GM23338 (cell line): ENCODE measurements around the gene CDH4. TPM values are rescaled to one million over a fixed set of nuclear protein-coding genes. Genes with fewer than 3 reads are reported as not detected.

Experiments used
- ATAC-seq: fragments of 200-7000 bp; cut with Tn5 transposase; 3 replicates; pipeline ENCODE4 v1.9.1; 2020
- DNase-seq: peaks from one replicate; pipeline ENCODE4 v3.0.0-alpha.2; 2015; ENCODE audit warnings: low spot score
- H2AFZ ChIP-seq: fragments of 200-600 bp; sonication (generic); 2 replicates; pipeline ENCODE4 v1.8.0; 2016; ENCODE audit warnings: antibody characterized with exemption, mild to moderate bottlenecking, moderate library complexity
- H3F3A ChIP-seq: fragments of 200-600 bp; sonication (generic); replicated peaks from 2 replicates; pipeline ENCODE4 v1.8.0; 2017; ENCODE audit warnings: antibody characterized with exemption, mixed run types, low read depth
- H3K27ac ChIP-seq: fragments of 200-600 bp; sonication (generic); 2 replicates; pipeline ENCODE4 v1.6.1; 2016; ENCODE audit warnings: low read depth
- H3K27me3 ChIP-seq: fragments of 200-600 bp; sonication (generic); 2 replicates; pipeline ENCODE4 v1.8.0; 2016; ENCODE audit warnings: mild to moderate bottlenecking, mixed run types, moderate library complexity; ENCODE audit not compliant: insufficient read depth
- H3K36me3 ChIP-seq: fragments of 200-600 bp; sonication (generic); 2 replicates; pipeline ENCODE4 v1.8.0; 2016; ENCODE audit warnings: mild to moderate bottlenecking; ENCODE audit not compliant: insufficient read depth
- H3K4me1 ChIP-seq: fragments of 200-600 bp; sonication (generic); 2 replicates; pipeline ENCODE4 v1.8.0; 2016; ENCODE audit warnings: mild to moderate bottlenecking, moderate library complexity; ENCODE audit not compliant: insufficient read depth
- H3K4me2 ChIP-seq: fragments of 200-600 bp; sonication (generic); 2 replicates; pipeline ENCODE4 v1.7.1; 2017; ENCODE audit warnings: mixed run types
- H3K4me3 ChIP-seq: fragments of 200-600 bp; sonication (generic); 2 replicates; pipeline ENCODE4 v1.6.1; 2016; ENCODE audit warnings: mixed run types
- H3K79me2 ChIP-seq: fragments of 200-600 bp; sonication (generic); replicated peaks from 2 replicates; pipeline ENCODE4 v1.8.0; 2017; ENCODE audit warnings: mild to moderate bottlenecking; ENCODE audit not compliant: insufficient read depth
- H3K9me2 ChIP-seq: fragments of 200-600 bp; sonication (generic); 2 replicates; pipeline ENCODE4 v1.8.0; 2017; ENCODE audit not compliant: insufficient read depth
- H4K20me1 ChIP-seq: fragments of 200-600 bp; sonication (generic); replicated peaks from 2 replicates; pipeline ENCODE4 v1.8.0; 2017; ENCODE audit warnings: mild to moderate bottlenecking; ENCODE audit not compliant: insufficient read depth
- H3K27ac Mint-ChIP-seq: 2 replicates; pipeline ENCODE4 v1.8.0; 2020; ENCODE audit warnings: inconsistent platforms, mild to moderate bottlenecking, moderate library complexity, mixed read lengths
- H3K27me3 Mint-ChIP-seq: 3 replicates; pipeline ENCODE4 v1.8.0; 2022; ENCODE audit warnings: low read depth, mild to moderate bottlenecking, moderate library complexity, mixed read lengths, inconsistent platforms; ENCODE audit not compliant: insufficient read depth, poor library complexity
- H3K36me3 Mint-ChIP-seq: 3 replicates; pipeline ENCODE4 v1.8.0; 2021; ENCODE audit warnings: low read depth, mild to moderate bottlenecking, inconsistent platforms, moderate library complexity, mixed read lengths
- H3K4me1 Mint-ChIP-seq: 3 replicates; pipeline ENCODE4 v1.8.0; 2020; ENCODE audit warnings: mild to moderate bottlenecking, inconsistent platforms, mixed read lengths
- H3K4me3 Mint-ChIP-seq: 3 replicates; pipeline ENCODE4 v1.8.0; 2021; ENCODE audit warnings: moderate library complexity, mild to moderate bottlenecking, inconsistent platforms, mixed read lengths
- H3K9me3 Mint-ChIP-seq: 3 replicates; pipeline ENCODE4 v1.8.0; 2020; ENCODE audit warnings: moderate library complexity, mild to moderate bottlenecking, inconsistent platforms, mixed read lengths
- CREB1 ChIP-seq: fragments of 250-450 bp; sonication (Bioruptor Pico); IDR thresholded peaks from 2 replicates; pipeline ENCODE4 v1.5.0; 2020; ENCODE audit warnings: low read depth, mild to moderate bottlenecking, moderate library complexity
- CTCF ChIP-seq, 2 experiments: fragments of 200-600 bp in 1 of 2; sonication (generic) in 1 of 2; conservative IDR thresholded peaks; 2 replicates each; pipeline versions ENCODE4 v1.5.1 to v1.6.1; 2016 to 2017; ENCODE audit warnings: antibody characterized with exemption in 2 of 2, low read depth in 2 of 2, mild to moderate bottlenecking in 2 of 2, moderate library complexity in 1 of 2
- ETS1 ChIP-seq: IDR thresholded peaks from 2 replicates; pipeline ENCODE4 v1.6.1; 2016; ENCODE audit warnings: antibody characterized with exemption
- EZH2 ChIP-seq: fragments of 200-600 bp; sonication (generic); IDR thresholded peaks from one replicate; pipeline ENCODE4 v1.8.0; 2017; ENCODE audit warnings: antibody characterized with exemption, mild to moderate bottlenecking, low read depth; ENCODE audit not compliant: unreplicated experiment
- EZH2phosphoT487 ChIP-seq: fragments of 200-600 bp; sonication (generic); IDR thresholded peaks from one replicate; pipeline ENCODE4 v1.8.1; 2018; ENCODE audit warnings: antibody characterized with exemption; ENCODE audit not compliant: unreplicated experiment
- JUNB ChIP-seq: IDR thresholded peaks from one replicate; pipeline ENCODE4 v1.6.1; 2016; ENCODE audit warnings: antibody characterized with exemption; ENCODE audit not compliant: unreplicated experiment
- NANOG ChIP-seq: IDR thresholded peaks from 2 replicates; pipeline ENCODE4 v1.6.1; 2016; ENCODE audit warnings: antibody characterized with exemption, borderline replicate concordance
- POLR2AphosphoS5 ChIP-seq: IDR thresholded peaks from 2 replicates; pipeline ENCODE4 v1.6.1; 2016; ENCODE audit warnings: antibody characterized with exemption, low read depth
- REST ChIP-seq: IDR thresholded peaks from one replicate; pipeline ENCODE4 v1.6.1; 2018; ENCODE audit warnings: antibody characterized with exemption; ENCODE audit not compliant: unreplicated experiment
- STAT1 ChIP-seq: IDR thresholded peaks from one replicate; pipeline ENCODE4 v1.6.1; 2016; ENCODE audit warnings: antibody characterized with exemption; ENCODE audit not compliant: unreplicated experiment
- ZNF114 ChIP-seq: fragments of 250-450 bp; sonication (Bioruptor Pico); IDR thresholded peaks from 2 replicates; pipeline ENCODE4 v1.5.0; 2020; ENCODE audit warnings: mild to moderate bottlenecking, moderate library complexity
- ZNF331 ChIP-seq: fragments of 250-450 bp; sonication (Bioruptor Pico); IDR thresholded peaks from 2 replicates; pipeline ENCODE4 v1.5.0; 2020; ENCODE audit warnings: low read depth, mild to moderate bottlenecking, moderate library complexity
- ZNF462 ChIP-seq: fragments of 250-450 bp; sonication (Bioruptor Pico); IDR thresholded peaks from 2 replicates; pipeline ENCODE4 v1.5.0; 2020; ENCODE audit warnings: mild to moderate bottlenecking, moderate library complexity
- polyA plus RNA-seq: library from polyadenylated mRNA; unstranded; fragments of >200 nt; fragmentation: Nextera tagmentation; extraction: Ambion mirVana; gene quantifications from 2 replicates; pipeline ENCODE4 v1.2.1, GENCODE V29; 2016
- total RNA-seq: library from RNA; depleted of rRNA; stranded (reverse); fragments of >200 nt; shearing (Covaris generic); gene quantifications from 2 replicates; pipeline ENCODE4 v1.2.3, GENCODE V29; 2014

The CDH4 gene
- total and polyA plus RNA-seq, 2 experiments from 2014 or later: 1.2 to 4.2 TPM

- Mint-ChIP-seq H3K9me3 (no peaks in the 10 kb centered on the region), H3K4me1 (peaks cover 22% of the 10 kb centered on the region), H3K36me3 (no peaks in the 10 kb centered on the region), H3K27me3 (peaks cover 11% of the 10 kb centered on the region), H3K27ac (no peak overlapping the region), H3K4me3 (no peak overlapping the region)
- no peak overlapping the region for H3K4me2 ChIP-seq
- no peak for TF ChIP-seq EZH2phosphoT487
- no peak for TF ChIP-seq POLR2AphosphoS5
- no peak for TF ChIP-seq EZH2
- no peak for TF ChIP-seq ETS1
- TF ChIP-seq CTCF (conservative IDR thresholded peaks at IDR 0.05; ENCODE audit: low read depth in 2 of 2): no peak
- TF ChIP-seq NANOG: no peak
- TF ChIP-seq ZNF331 (CRISPR knock-in tag): no peak
- TF ChIP-seq JUNB: no peak
- TF ChIP-seq STAT1: no peak
- no peak for TF ChIP-seq ZNF462 (CRISPR knock-in tag)
- TF ChIP-seq ZNF114 (CRISPR knock-in tag): no peak
- no peak for TF ChIP-seq CREB1
- no peak for TF ChIP-seq REST
- H3K27me3 ChIP-seq: no peaks in the 10 kb centered on the region
- ATAC-seq (no peak), DNase-seq (no peak)
- no peaks in the 10 kb centered on the region; the same call in 1 of the 2 replicates for H3K4me1 ChIP-seq
- H3K4me3 ChIP-seq: no peak overlapping the region
- H4K20me1 ChIP-seq: no peaks in the 10 kb centered on the region
- H3K36me3 ChIP-seq: no peaks in the 10 kb centered on the region
- no peaks in the 10 kb centered on the region for H3K9me2 ChIP-seq
- no peak overlapping the region for H3K27ac ChIP-seq
- H3K79me2 ChIP-seq: no peaks in the 10 kb centered on the region
- no peaks in the 10 kb centered on the region for H3F3A ChIP-seq
- H2AFZ ChIP-seq: no peak overlapping the region
Measured at GRCh38 chr20:61957961-61958715, 706.1 kb downstream of the CDH4 start.
